Gastrocnemius medialis (tissue), 4 donors: Measurements from ENCODE around the gene SON.

Experiments
- POLR2A ChIP-seq, 2 donors: fragments of 450-650 bp; IDR thresholded peaks; one replicate each; pipeline ENCODE4 v1.6.1; 2017; ENCODE audit warnings: antibody characterized with exemption in 2 of 2, mild to moderate bottlenecking in 2 of 2, moderate library complexity in 2 of 2
- TF ChIP-seq, protein P1 (sequence below), 5 experiments: fragments of 450-650 bp in 3 of 5; fragments of 200-600 bp in 2 of 5; sonication (generic) in 2 of 5; IDR thresholded peaks in 4 of 5; conservative IDR thresholded peaks in 1 of 5; 1 replicate in 4 of 5; 2 replicates in 1 of 5; pipeline ENCODE4 v1.5.1; 2016 to 2019; ENCODE audit warnings: antibody characterized with exemption in 5 of 5, mild to moderate bottlenecking in 3 of 5, moderate library complexity in 3 of 5

DNA sequence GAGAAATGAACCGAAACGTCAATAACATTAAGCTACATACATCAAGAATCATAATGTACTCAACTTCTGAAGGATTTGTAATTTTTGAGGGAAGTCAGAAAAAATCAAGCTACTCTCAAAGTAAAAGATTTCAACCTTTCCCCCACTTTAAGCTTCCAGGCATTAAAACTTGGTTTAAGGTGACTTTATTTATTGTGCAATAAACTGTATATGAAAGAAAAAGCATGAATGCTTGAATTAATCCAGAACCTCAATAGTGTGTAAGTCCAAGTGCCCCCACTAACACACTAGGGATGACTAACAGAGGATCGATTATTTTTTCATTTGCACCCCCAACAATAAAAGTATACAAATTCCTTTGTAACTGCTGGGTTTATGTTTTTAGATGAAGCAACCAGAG is 11.8 kb upstream of the SON start:
- TF ChIP-seq, protein P1, sequence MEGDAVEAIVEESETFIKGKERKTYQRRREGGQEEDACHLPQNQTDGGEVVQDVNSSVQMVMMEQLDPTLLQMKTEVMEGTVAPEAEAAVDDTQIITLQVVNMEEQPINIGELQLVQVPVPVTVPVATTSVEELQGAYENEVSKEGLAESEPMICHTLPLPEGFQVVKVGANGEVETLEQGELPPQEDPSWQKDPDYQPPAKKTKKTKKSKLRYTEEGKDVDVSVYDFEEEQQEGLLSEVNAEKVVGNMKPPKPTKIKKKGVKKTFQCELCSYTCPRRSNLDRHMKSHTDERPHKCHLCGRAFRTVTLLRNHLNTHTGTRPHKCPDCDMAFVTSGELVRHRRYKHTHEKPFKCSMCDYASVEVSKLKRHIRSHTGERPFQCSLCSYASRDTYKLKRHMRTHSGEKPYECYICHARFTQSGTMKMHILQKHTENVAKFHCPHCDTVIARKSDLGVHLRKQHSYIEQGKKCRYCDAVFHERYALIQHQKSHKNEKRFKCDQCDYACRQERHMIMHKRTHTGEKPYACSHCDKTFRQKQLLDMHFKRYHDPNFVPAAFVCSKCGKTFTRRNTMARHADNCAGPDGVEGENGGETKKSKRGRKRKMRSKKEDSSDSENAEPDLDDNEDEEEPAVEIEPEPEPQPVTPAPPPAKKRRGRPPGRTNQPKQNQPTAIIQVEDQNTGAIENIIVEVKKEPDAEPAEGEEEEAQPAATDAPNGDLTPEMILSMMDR (IDR thresholded peaks at IDR 0.05 in 4 of 5, conservative IDR thresholded peaks at IDR 0.05 in 1 of 5): no peak
- no peak for TF ChIP-seq POLR2A (IDR thresholded peaks at IDR 0.05)
